ENCODE measurements around the gene ARIH1.

The ARIH1 gene

DNA sequence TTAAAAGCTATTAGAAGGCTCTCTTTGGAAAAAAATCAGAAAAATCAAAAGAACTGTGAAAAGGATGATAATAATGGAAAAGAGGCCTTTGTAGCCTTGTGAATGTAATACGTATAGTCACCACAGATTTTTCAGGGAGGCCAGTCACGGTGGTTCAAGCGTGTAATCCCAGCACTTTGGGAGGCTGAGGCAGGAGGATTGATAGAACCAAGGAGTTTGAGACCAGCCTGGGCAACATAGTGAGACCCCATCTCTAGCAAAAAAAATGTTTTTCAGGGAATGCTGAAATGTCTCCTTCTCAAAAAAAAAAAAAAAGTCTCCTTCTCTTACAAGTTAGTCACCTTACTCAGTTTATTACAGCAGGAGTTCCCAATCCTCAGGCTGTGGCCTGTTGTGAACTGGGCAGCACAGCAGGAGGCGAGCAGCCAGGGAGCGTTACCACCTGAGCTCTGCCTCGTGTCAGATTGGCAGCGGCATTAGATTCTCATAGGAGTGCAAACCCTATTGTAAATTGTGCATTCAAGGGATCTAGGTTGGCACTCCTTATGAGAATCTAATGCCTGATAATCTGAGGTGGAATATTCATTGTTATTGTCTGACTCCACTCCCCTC is 15.9 kb downstream of the ARIH1 start:
- ATAC-seq, result no peak
- TF ChIP-seq, protein P1, sequence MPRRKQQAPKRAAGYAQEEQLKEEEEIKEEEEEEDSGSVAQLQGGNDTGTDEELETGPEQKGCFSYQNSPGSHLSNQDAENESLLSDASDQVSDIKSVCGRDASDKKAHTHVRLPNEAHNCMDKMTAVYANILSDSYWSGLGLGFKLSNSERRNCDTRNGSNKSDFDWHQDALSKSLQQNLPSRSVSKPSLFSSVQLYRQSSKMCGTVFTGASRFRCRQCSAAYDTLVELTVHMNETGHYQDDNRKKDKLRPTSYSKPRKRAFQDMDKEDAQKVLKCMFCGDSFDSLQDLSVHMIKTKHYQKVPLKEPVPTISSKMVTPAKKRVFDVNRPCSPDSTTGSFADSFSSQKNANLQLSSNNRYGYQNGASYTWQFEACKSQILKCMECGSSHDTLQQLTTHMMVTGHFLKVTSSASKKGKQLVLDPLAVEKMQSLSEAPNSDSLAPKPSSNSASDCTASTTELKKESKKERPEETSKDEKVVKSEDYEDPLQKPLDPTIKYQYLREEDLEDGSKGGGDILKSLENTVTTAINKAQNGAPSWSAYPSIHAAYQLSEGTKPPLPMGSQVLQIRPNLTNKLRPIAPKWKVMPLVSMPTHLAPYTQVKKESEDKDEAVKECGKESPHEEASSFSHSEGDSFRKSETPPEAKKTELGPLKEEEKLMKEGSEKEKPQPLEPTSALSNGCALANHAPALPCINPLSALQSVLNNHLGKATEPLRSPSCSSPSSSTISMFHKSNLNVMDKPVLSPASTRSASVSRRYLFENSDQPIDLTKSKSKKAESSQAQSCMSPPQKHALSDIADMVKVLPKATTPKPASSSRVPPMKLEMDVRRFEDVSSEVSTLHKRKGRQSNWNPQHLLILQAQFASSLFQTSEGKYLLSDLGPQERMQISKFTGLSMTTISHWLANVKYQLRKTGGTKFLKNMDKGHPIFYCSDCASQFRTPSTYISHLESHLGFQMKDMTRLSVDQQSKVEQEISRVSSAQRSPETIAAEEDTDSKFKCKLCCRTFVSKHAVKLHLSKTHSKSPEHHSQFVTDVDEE (CRISPR knock-in tag; IDR thresholded peaks at IDR 0.05), result no peak
- TF ChIP-seq ZFP3 (CRISPR knock-in tag; IDR thresholded peaks at IDR 0.05) (no peak), RARB (CRISPR knock-in tag; IDR thresholded peaks at IDR 0.05) (no peak), TOX (CRISPR knock-in tag; IDR thresholded peaks at IDR 0.05; ENCODE audit: borderline replicate concordance) (no peak), ZNF8 (CRISPR knock-in tag; IDR thresholded peaks at IDR 0.05) (no peak), TCF4 (CRISPR knock-in tag; IDR thresholded peaks at IDR 0.05; ENCODE audit: borderline replicate concordance) (no peak), OSR1 (CRISPR knock-in tag; IDR thresholded peaks at IDR 0.05) (no peak), ISL1 (CRISPR knock-in tag; IDR thresholded peaks at IDR 0.05) (no peak), ESRRG (CRISPR knock-in tag; IDR thresholded peaks at IDR 0.05) (no peak), ZFP30 (CRISPR knock-in tag; IDR thresholded peaks at IDR 0.05) (no peak), ZNF565 (CRISPR knock-in tag; conservative IDR thresholded peaks at IDR 0.05; ENCODE audit: low read depth) (no peak), ZNF70 (CRISPR knock-in tag; IDR thresholded peaks at IDR 0.05) (no peak), SNAI2 (CRISPR knock-in tag; IDR thresholded peaks at IDR 0.05) (no peak), GLIS3 (CRISPR knock-in tag; IDR thresholded peaks at IDR 0.05) (no peak)
- TF ChIP-seq, protein P2, sequence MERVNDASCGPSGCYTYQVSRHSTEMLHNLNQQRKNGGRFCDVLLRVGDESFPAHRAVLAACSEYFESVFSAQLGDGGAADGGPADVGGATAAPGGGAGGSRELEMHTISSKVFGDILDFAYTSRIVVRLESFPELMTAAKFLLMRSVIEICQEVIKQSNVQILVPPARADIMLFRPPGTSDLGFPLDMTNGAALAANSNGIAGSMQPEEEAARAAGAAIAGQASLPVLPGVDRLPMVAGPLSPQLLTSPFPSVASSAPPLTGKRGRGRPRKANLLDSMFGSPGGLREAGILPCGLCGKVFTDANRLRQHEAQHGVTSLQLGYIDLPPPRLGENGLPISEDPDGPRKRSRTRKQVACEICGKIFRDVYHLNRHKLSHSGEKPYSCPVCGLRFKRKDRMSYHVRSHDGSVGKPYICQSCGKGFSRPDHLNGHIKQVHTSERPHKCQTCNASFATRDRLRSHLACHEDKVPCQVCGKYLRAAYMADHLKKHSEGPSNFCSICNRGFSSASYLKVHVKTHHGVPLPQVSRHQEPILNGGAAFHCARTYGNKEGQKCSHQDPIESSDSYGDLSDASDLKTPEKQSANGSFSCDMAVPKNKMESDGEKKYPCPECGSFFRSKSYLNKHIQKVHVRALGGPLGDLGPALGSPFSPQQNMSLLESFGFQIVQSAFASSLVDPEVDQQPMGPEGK (CRISPR knock-in tag; IDR thresholded peaks at IDR 0.05; ENCODE audit: borderline replicate concordance), result no peak
- TF ChIP-seq, protein P3, sequence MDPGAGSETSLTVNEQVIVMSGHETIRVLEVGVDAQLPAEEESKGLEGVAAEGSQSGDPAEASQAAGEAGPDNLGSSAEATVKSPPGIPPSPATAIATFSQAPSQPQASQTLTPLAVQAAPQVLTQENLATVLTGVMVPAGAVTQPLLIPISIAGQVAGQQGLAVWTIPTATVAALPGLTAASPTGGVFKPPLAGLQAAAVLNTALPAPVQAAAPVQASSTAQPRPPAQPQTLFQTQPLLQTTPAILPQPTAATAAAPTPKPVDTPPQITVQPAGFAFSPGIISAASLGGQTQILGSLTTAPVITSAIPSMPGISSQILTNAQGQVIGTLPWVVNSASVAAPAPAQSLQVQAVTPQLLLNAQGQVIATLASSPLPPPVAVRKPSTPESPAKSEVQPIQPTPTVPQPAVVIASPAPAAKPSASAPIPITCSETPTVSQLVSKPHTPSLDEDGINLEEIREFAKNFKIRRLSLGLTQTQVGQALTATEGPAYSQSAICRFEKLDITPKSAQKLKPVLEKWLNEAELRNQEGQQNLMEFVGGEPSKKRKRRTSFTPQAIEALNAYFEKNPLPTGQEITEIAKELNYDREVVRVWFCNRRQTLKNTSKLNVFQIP (CRISPR knock-in tag; IDR thresholded peaks at IDR 0.05; ENCODE audit: borderline replicate concordance, low read depth), result no peak
- TF ChIP-seq, protein P4, sequence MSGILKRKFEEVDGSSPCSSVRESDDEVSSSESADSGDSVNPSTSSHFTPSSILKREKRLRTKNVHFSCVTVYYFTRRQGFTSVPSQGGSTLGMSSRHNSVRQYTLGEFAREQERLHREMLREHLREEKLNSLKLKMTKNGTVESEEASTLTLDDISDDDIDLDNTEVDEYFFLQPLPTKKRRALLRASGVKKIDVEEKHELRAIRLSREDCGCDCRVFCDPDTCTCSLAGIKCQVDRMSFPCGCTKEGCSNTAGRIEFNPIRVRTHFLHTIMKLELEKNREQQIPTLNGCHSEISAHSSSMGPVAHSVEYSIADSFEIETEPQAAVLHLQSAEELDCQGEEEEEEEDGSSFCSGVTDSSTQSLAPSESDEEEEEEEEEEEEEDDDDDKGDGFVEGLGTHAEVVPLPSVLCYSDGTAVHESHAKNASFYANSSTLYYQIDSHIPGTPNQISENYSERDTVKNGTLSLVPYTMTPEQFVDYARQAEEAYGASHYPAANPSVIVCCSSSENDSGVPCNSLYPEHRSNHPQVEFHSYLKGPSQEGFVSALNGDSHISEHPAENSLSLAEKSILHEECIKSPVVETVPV (CRISPR knock-in tag; IDR thresholded peaks at IDR 0.05), result no peak

DNA sequence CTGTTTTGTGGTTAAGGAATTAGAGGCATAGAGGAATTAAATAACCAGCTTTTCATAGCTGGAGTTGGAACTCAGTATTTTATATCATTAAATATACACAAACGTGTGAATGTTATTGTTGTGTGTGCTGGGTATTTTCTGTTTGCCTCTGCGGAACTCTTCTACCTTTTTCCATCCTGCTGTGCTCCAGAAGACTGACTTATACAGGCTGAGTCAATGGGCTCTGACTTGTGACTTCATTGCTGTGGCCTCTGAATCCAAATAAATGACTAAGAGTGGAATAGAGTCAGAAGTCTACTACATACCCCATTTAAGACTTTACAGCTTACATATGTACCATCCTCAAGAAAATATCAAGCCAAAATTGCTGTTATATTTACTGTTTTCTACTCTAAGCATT is 17.6 kb downstream of the ARIH1 start:
- peak; percentile 66; the same call in 2 of the 3 replicates for ATAC-seq

More for the DNA sequence above, 17.6 kb downstream of the ARIH1 start:
- no peak for TF ChIP-seq TCF4 (CRISPR knock-in tag; IDR thresholded peaks at IDR 0.05; ENCODE audit: borderline replicate concordance)
- TF ChIP-seq ZNF8 (CRISPR knock-in tag; IDR thresholded peaks at IDR 0.05), result no peak
- TF ChIP-seq, protein P2 (CRISPR knock-in tag; IDR thresholded peaks at IDR 0.05; ENCODE audit: borderline replicate concordance), result no peak
- no peak for TF ChIP-seq ZNF70 (CRISPR knock-in tag; IDR thresholded peaks at IDR 0.05)
- TF ChIP-seq SNAI2 (CRISPR knock-in tag; IDR thresholded peaks at IDR 0.05), result no peak
- TF ChIP-seq TOX (CRISPR knock-in tag; IDR thresholded peaks at IDR 0.05; ENCODE audit: borderline replicate concordance), result no peak
- TF ChIP-seq, protein P1 (CRISPR knock-in tag; IDR thresholded peaks at IDR 0.05), result no peak
